Measurements from ENCODE around the gene USH2A.

DNA sequence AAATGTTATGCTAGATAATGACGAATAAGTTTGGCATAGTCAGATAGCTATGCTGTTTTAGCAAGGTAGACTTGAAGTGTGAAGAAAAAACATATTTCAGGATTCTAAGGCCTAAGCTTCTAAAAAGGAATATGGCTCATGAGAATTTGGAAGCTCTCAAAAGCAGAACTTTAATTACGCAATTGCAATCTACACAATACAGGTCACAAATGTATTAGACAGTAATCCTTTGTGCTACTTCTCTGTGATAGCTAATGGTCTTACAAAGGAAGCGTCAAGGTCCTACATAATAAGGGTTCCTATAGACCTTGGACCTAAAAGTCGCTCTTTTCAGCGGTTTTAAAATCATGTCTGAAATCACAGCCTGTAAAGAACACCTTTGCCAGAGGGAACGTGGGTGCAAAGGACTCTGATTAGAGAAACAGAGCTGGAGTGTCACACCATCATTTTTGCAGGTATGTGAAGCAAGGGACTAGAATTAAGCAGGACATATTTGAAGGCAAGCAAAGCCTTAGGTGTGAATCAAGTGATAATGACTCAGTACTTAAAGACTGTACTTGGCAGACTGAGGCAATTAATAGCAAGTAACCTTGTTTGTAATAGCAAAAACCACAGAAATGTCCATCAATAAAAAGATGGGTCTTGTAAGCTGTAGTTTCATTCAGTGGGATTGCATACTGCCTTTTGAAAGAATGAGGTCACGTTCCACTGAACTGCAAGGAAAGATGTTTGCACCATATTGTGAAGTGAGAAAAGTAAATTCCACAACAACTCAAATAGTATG lies 436.0 kb downstream of the USH2A start:
- TF ChIP-seq POLR2A (IDR thresholded peaks at IDR 0.05), result no peak
- TF ChIP-seq, protein P1, sequence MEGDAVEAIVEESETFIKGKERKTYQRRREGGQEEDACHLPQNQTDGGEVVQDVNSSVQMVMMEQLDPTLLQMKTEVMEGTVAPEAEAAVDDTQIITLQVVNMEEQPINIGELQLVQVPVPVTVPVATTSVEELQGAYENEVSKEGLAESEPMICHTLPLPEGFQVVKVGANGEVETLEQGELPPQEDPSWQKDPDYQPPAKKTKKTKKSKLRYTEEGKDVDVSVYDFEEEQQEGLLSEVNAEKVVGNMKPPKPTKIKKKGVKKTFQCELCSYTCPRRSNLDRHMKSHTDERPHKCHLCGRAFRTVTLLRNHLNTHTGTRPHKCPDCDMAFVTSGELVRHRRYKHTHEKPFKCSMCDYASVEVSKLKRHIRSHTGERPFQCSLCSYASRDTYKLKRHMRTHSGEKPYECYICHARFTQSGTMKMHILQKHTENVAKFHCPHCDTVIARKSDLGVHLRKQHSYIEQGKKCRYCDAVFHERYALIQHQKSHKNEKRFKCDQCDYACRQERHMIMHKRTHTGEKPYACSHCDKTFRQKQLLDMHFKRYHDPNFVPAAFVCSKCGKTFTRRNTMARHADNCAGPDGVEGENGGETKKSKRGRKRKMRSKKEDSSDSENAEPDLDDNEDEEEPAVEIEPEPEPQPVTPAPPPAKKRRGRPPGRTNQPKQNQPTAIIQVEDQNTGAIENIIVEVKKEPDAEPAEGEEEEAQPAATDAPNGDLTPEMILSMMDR (IDR thresholded peaks at IDR 0.05), result no peak
